Calu3 (cell line): ENCODE measurements around the gene MECR. TPM values are rescaled to one million over a fixed set of nuclear protein-coding genes. Genes with fewer than 3 reads are reported as not detected.
A peak's percentile ranks its signal among the peaks of the same experiment; 100 is the strongest.

ENCODE experiments used
- BruUV-seq: library from RNA; stranded (reverse); fragments of 400-500 nt; replicated peaks from 2 replicates; lab custom pipeline; 2021; lab: Mats Ljungman, UMichigan
- CTCF ChIA-PET: fragments of 300-600 bp; sonication (Branson Sonifier 250); formaldehyde crosslinking; loops from one replicate; lab custom pipeline; 2022; ENCODE audit warnings: antibody characterized with exemption; lab: Charles Lee
- DNase-seq: peaks from one replicate; pipeline ENCODE4 v3.0.0; 2022
- H3K27ac Mint-ChIP-seq: one replicate; pipeline ENCODE4 v1.8.0; 2022; ENCODE audit warnings: mixed read lengths; ENCODE audit not compliant: unreplicated experiment
- H3K27me3 Mint-ChIP-seq: one replicate; pipeline ENCODE4 v1.8.0; 2022; ENCODE audit warnings: mixed read lengths; ENCODE audit not compliant: unreplicated experiment
- H3K36me3 Mint-ChIP-seq: one replicate; pipeline ENCODE4 v1.8.0; 2022; ENCODE audit warnings: mild to moderate bottlenecking, moderate library complexity, mixed read lengths; ENCODE audit not compliant: insufficient read depth, unreplicated experiment
- H3K4me1 Mint-ChIP-seq: one replicate; pipeline ENCODE4 v1.8.0; 2022; ENCODE audit warnings: mild to moderate bottlenecking, low read depth, mixed read lengths; ENCODE audit not compliant: unreplicated experiment
- H3K4me3 Mint-ChIP-seq: one replicate; pipeline ENCODE4 v1.8.0; 2022; ENCODE audit warnings: mild to moderate bottlenecking, low read depth, moderate library complexity, mixed read lengths; ENCODE audit not compliant: unreplicated experiment
- H3K9me3 Mint-ChIP-seq: one replicate; pipeline ENCODE4 v1.8.0; 2022; ENCODE audit warnings: low read depth, mixed read lengths; ENCODE audit not compliant: unreplicated experiment
- CTCF ChIP-seq: fragments of 200-600 bp; IDR thresholded peaks from one replicate; pipeline ENCODE4 v1.8.0; 2022; ENCODE audit warnings: antibody characterized with exemption; ENCODE audit not compliant: unreplicated experiment
- intact Hi-C: fragments of 100-400 bp; cut with micrococcal nuclease; formaldehyde crosslinking; loops from one replicate; pipeline ENCODE4 v1.10.0; 2022; ENCODE audit not compliant: unreplicated experiment
- total RNA-seq: library from RNA; stranded (reverse); gene quantifications from 2 replicates; pipeline ENCODE4 v1.2.3, GENCODE V29; 2022

The MECR gene
- total RNA-seq, 1 experiment from 2014 or later = 46.8 TPM

- peaks cover 36% of the 10 kb centered on the region for H3K36me3 Mint-ChIP-seq
Observed at GRCh38 chr1:29240400-29240837, 9.7 kb upstream of the MECR start.

GRCh38 chr1:29239142-29239541 lies 8.4 kb upstream of the MECR start:
- CTCF ChIA-PET = interaction anchor here (0.6 to 1.0 kb wide), 4 partner anchors 9 to 177 kb away, joined by 3 to 4 read pairs (median 3); no protein-coding TSS in a partner anchor
- Mint-ChIP-seq H3K4me3 (peak overlapping the region; percentile 97), H3K9me3 (no peaks in the 10 kb centered on the region), H3K36me3 (peaks cover 36% of the 10 kb centered on the region), H3K27ac (peak overlapping the region; percentile 75), H3K4me1 (peaks cover 33% of the 10 kb centered on the region), H3K27me3 (peaks cover 10% of the 10 kb centered on the region)
- DNase-seq = peak; percentile 90
- intact Hi-C loops = loop anchor here (5.0 to 10.0 kb wide), 2 partner anchors 103 to 476 kb away; no protein-coding TSS in a partner anchor
- no peak for TF ChIP-seq CTCF
- no TSS peak for BruUV-seq

More at GRCh38 chr1:29240400-29240837, 9.7 kb upstream of the MECR start:
- no peaks in the 10 kb centered on the region for H3K27me3 Mint-ChIP-seq
- H3K27ac Mint-ChIP-seq = no peak overlapping the region
- H3K4me3 Mint-ChIP-seq = no peak overlapping the region
- no peak for TF ChIP-seq CTCF
- CTCF ChIA-PET = no interaction called here
- BruUV-seq = no TSS peak
- H3K4me1 Mint-ChIP-seq = peaks cover 33% of the 10 kb centered on the region
- intact Hi-C loops = no loop called here
- H3K9me3 Mint-ChIP-seq = no peaks in the 10 kb centered on the region
- no peak for DNase-seq

- no TSS peak for BruUV-seq
- peaks cover 36% of the 10 kb centered on the region for H3K36me3 Mint-ChIP-seq
- no peak for DNase-seq
Observed at GRCh38 chr1:29238620-29239002, 7.9 kb upstream of the MECR start.

GRCh38 chr1:29237852-29238619 lies 7.3 kb upstream of the MECR start:
- Mint-ChIP-seq H3K4me3 (peak overlapping the region; percentile 97), H3K36me3 (peaks cover 36% of the 10 kb centered on the region), H3K9me3 (no peaks in the 10 kb centered on the region), H3K27me3 (peaks cover 21% of the 10 kb centered on the region), H3K4me1 (peaks cover 33% of the 10 kb centered on the region), H3K27ac (peak overlapping the region; percentile 75)
- intact Hi-C loops = loop anchor here (5.0 to 10.0 kb wide), 2 partner anchors 104 to 477 kb away; no protein-coding TSS in a partner anchor
- no TSS peak for BruUV-seq
- DNase-seq = peak; percentile 52
- CTCF ChIA-PET = no interaction called here
- TF ChIP-seq CTCF = no peak

More at GRCh38 chr1:29238620-29239002, 7.9 kb upstream of the MECR start:
- no peaks in the 10 kb centered on the region for H3K9me3 Mint-ChIP-seq
- peak overlapping the region; percentile 75 for H3K27ac Mint-ChIP-seq
- intact Hi-C loops = loop anchor here (5.0 to 10.0 kb wide), 2 partner anchors 104 to 476 kb away; no protein-coding TSS in a partner anchor
- TF ChIP-seq CTCF = no peak
- CTCF ChIA-PET = interaction anchor here (0.6 to 0.8 kb wide), 2 partner anchors 9 to 90 kb away, joined by 3 read pairs; no protein-coding TSS in a partner anchor
- H3K4me3 Mint-ChIP-seq = peak overlapping the region; percentile 97
- H3K27me3 Mint-ChIP-seq = peaks cover 15% of the 10 kb centered on the region
- peaks cover 33% of the 10 kb centered on the region for H3K4me1 Mint-ChIP-seq
